Fibroblast of peridontal ligament (primary cell): ENCODE data around the gene SH2D5.
"Not testable (repeated sequence)": the region's sequence is repeated elsewhere in the genome, so short reads cannot be mapped to it uniquely, and the experiment has no call there.

Experiments used
- DNase-seq: peaks from one replicate; pipeline ENCODE4 v3.0.0-alpha.2; 2010; ENCODE audit errors: extremely low read depth

SH2D5 gene

GRCh38 chr1:20728371-20729154, 3.9 kb downstream of the SH2D5 start:
- no peak for DNase-seq

- no peak for DNase-seq
These were observed 4.7 kb downstream of the SH2D5 start for GRCh38 chr1:20727746-20728316.

GRCh38 chr1:20726932-20727745, 5.4 kb downstream of the SH2D5 start:
- no peak for DNase-seq

- no peak for DNase-seq
These were observed 6.2 kb downstream of the SH2D5 start for GRCh38 chr1:20726118-20726911.

- peak; percentile 47 for DNase-seq
These were observed 7.0 kb downstream of the SH2D5 start for GRCh38 chr1:20725189-20726117.

- DNase-seq = no peak
These were observed 7.9 kb downstream of the SH2D5 start for GRCh38 chr1:20724364-20725188.

GRCh38 chr1:20723537-20724363, 8.8 kb downstream of the SH2D5 start:
- DNase-seq = no peak

- DNase-seq = no peak
These were observed 9.4 kb downstream of the SH2D5 start for GRCh38 chr1:20723159-20723536.

- no peak for DNase-seq
These were observed 11.1 kb downstream of the SH2D5 start for GRCh38 chr1:20721117-20722061.

GRCh38 chr1:20720631-20721091, 11.8 kb downstream of the SH2D5 start:
- DNase-seq = no peak

GRCh38 chr1:20719871-20720620, 12.5 kb downstream of the SH2D5 start:
- DNase-seq = no peak

GRCh38 chr1:20719261-20719660, 13.2 kb downstream of the SH2D5 start:
- DNase-seq = no peak

- DNase-seq = not testable (repeated sequence)
These were observed 14.1 kb downstream of the SH2D5 start for GRCh38 chr1:20718343-20718882.

GRCh38 chr1:20717452-20718342, 14.8 kb downstream of the SH2D5 start, which contains the start of gene KIF17:
Gene KIF17 (minus strand): TSS chr1:20718007. CDS start chr1:20717706, 301 bp downstream.
- peak; percentile 65 for DNase-seq

GRCh38 chr1:20716232-20716631, 16.3 kb downstream of the SH2D5 start:
- no peak for DNase-seq

- DNase-seq = no peak
These were observed 17.1 kb downstream of the SH2D5 start for GRCh38 chr1:20715406-20715805.
